Ishikawa (cell line): Measurements from ENCODE around the gene IFNA1.

ENCODE experiments used
- CEBPB ChIP-seq: IDR thresholded peaks from 2 replicates; pipeline ENCODE4 v1.6.1; 2012
- CREB1 ChIP-seq: IDR thresholded peaks from 2 replicates; pipeline ENCODE4 v1.6.1; 2012; ENCODE audit warnings: low read depth
- EGR1 ChIP-seq: IDR thresholded peaks from 2 replicates; pipeline ENCODE4 v1.6.1; 2012
- EP300 ChIP-seq: IDR thresholded peaks from 2 replicates; pipeline ENCODE4 v1.6.1; 2012; ENCODE audit warnings: borderline replicate concordance
- FOXM1 ChIP-seq: IDR thresholded peaks from 2 replicates; pipeline ENCODE4 v1.6.1; 2012; ENCODE audit warnings: low read depth, borderline replicate concordance
- MAX ChIP-seq: IDR thresholded peaks from 2 replicates; pipeline ENCODE4 v1.6.1; 2012
- NFIC ChIP-seq: IDR thresholded peaks from 2 replicates; pipeline ENCODE4 v1.6.1; 2012
- RAD21 ChIP-seq: IDR thresholded peaks from 2 replicates; pipeline ENCODE4 v1.6.1; 2012; ENCODE audit warnings: low read depth
- REST ChIP-seq: IDR thresholded peaks from 2 replicates; pipeline ENCODE4 v1.6.1; 2012; ENCODE audit warnings: low read depth, mild to moderate bottlenecking
- TAF1 ChIP-seq: IDR thresholded peaks from 2 replicates; pipeline ENCODE4 v1.6.1; 2012; ENCODE audit warnings: low read depth, mild to moderate bottlenecking
- TCF12 ChIP-seq: IDR thresholded peaks from 2 replicates; pipeline ENCODE4 v1.6.1; 2012; ENCODE audit warnings: low read depth
- TEAD4 ChIP-seq: IDR thresholded peaks from 2 replicates; pipeline ENCODE4 v1.6.1; 2012
- USF1 ChIP-seq: IDR thresholded peaks from 2 replicates; pipeline ENCODE4 v1.6.1; 2012
- YY1 ChIP-seq: IDR thresholded peaks from 2 replicates; pipeline ENCODE4 v1.6.1; 2012; ENCODE audit warnings: low read depth
- ZBTB7A ChIP-seq: IDR thresholded peaks from 2 replicates; pipeline ENCODE4 v1.6.1; 2012; ENCODE audit warnings: low read depth

Gene IFNA1

GRCh38 chr9:21440139-21440538, at the start of gene IFNA1:
TSS of gene IFNA1 (plus strand) at chr9:21440439. CDS start at chr9:21440508, 69 bp downstream.
- TF ChIP-seq EGR1 (no peak), FOXM1 (no peak), USF1 (no peak), MAX (no peak), REST (no peak), TCF12 (no peak), NFIC (no peak), TEAD4 (no peak), EP300 (no peak), YY1 (no peak), CREB1 (no peak), ZBTB7A (no peak), TAF1 (no peak), RAD21 (no peak), CEBPB (no peak)

GRCh38 chr9:21392270-21392669, 48.0 kb upstream of the IFNA1 start:
- no peak for TF ChIP-seq MAX

GRCh38 chr9:21395778-21396717, 44.2 kb upstream of the IFNA1 start:
- peak; percentile 48 for TF ChIP-seq RAD21
- TF ChIP-seq TAF1: no peak
- TF ChIP-seq ZBTB7A: peak; percentile 100

- no peak for TF ChIP-seq MAX
- no peak for TF ChIP-seq USF1
- TF ChIP-seq ZBTB7A: no peak
- TF ChIP-seq TAF1: no peak
- TF ChIP-seq CREB1: no peak
- TF ChIP-seq EGR1: no peak
- no peak for TF ChIP-seq TEAD4
- no peak for TF ChIP-seq EP300
- TF ChIP-seq FOXM1: no peak
- TF ChIP-seq CEBPB: no peak
- no peak for TF ChIP-seq RAD21
- TF ChIP-seq YY1: no peak
- TF ChIP-seq REST: no peak
- no peak for TF ChIP-seq NFIC
- no peak for TF ChIP-seq TCF12
Observed at GRCh38 chr9:21398955-21399489, 41.2 kb upstream of the IFNA1 start.

- TF ChIP-seq NFIC (no peak), FOXM1 (no peak), CEBPB (no peak), TAF1 (no peak), CREB1 (no peak), ZBTB7A (no peak), EP300 (no peak), EGR1 (no peak), YY1 (no peak), RAD21 (no peak), TCF12 (no peak), REST (no peak), TEAD4 (no peak), USF1 (no peak), MAX (no peak)
Observed at GRCh38 chr9:21399956-21400355, 40.3 kb upstream of the IFNA1 start.
